Stimulated activated CD4-positive, alpha-beta T cell treated with anti-CD3 and anti-CD28 coated beads, Interleukin-12 subunit alpha, Interleukin-12 subunit beta, amount 100 ng/mL, for 4 hours (primary cell): ENCODE measurements around the gene ADGRA3.

Experiments used
- DNase-seq: peaks from one replicate; pipeline ENCODE4 v3.0.0-alpha.2; 2020

Gene ADGRA3

GRCh38 chr4:22356987-22357596 lies 158.8 kb downstream of the ADGRA3 start:
- no peak for DNase-seq

GRCh38 chr4:22348410-22348809 lies 167.5 kb downstream of the ADGRA3 start:
- DNase-seq, result no peak

DNA sequence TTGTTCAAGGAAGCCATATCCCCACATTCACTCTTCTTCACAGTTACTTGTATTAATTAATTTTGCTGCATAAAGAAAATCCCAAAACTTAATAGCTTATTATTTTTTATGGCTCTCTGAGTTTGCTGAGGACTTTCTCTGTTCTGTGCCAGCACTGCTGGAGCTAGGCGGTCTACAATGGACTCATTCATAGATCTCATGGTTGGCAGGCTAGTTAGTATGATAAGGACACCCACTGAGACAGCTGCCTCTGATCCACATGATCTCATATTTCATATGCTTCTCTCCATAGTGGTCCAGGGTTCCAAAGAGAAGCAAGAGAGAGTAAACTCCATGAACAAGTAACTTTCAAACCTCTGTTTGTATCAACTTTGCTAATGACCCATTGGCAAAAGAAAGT lies 170.2 kb downstream of the ADGRA3 start:
- DNase-seq, result no peak

GRCh38 chr4:22345055-22345454 lies 170.8 kb downstream of the ADGRA3 start:
- no peak for DNase-seq

DNA sequence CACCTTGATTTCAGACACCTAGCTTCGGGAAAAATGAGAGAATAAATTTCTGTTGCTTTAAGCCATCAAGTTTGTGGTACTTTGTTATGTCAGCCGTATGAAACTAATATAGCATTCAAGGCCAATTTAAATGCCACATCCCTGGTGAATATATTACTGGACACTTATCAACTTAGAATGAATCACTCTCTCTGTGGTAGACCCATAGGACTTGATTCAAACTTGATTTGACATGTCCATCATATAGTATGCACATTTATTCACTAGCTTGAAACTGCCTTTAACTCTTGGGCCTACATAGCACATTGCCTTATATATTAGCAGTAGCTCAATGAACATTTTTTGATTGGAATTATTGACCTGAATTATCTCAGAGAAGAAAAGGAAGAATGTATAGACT lies 172.3 kb downstream of the ADGRA3 start:
- no peak for DNase-seq

DNA sequence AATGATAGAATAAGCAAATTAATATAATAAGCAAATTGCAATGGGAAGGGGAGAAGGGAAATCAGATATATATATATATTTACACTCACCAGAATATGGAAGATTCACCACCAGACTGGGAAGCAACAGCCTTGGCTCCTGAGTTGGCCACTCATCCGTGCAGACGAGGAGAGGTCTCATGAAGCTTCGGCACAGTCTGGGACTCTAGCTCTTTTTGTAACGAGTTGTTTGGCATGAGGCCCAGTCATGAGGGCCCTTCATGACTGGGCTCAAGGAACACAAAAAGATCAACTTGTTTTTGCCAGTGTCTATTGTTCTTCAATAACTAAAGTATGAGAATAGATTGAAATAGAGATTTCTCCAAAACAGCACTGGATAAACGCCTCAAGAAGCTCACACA lies 176.4 kb downstream of the ADGRA3 start:
- no peak for DNase-seq

GRCh38 chr4:22338796-22339195 lies 177.1 kb downstream of the ADGRA3 start:
- DNase-seq, result no peak
